Neural progenitor cell (in vitro differentiated cells): ENCODE measurements around the gene DOCK10. TPM values are rescaled to one million over a fixed set of nuclear protein-coding genes. Genes with fewer than 3 reads are reported as not detected.
A peak's percentile ranks its signal among the peaks of the same experiment; 100 is the strongest.

Experiments used
- DNase-seq: peaks from one replicate; pipeline ENCODE4 v3.0.0-alpha.2; 2016; ENCODE audit warnings: low spot score
- H2AFZ ChIP-seq: fragments of 200-600 bp; sonication (generic); replicated peaks from 2 replicates; pipeline ENCODE4 v1.6.1; 2016; ENCODE audit warnings: antibody characterized with exemption
- H3F3A ChIP-seq: fragments of 200-600 bp; sonication (generic); 2 replicates; pipeline ENCODE4 v1.6.1; 2016; ENCODE audit warnings: antibody characterized with exemption, low read depth
- H3K27ac ChIP-seq: fragments of 200-600 bp; sonication (generic); 2 replicates; pipeline ENCODE4 v1.5.1; 2016; ENCODE audit warnings: mild to moderate bottlenecking
- H3K27me3 ChIP-seq: fragments of 200-600 bp; sonication (generic); 2 replicates; pipeline ENCODE4 v1.6.1; 2016; ENCODE audit warnings: mild to moderate bottlenecking, moderate library complexity
- H3K36me3 ChIP-seq: fragments of 200-600 bp; sonication (generic); 2 replicates; pipeline ENCODE4 v1.5.1; 2016
- H3K4me1 ChIP-seq: fragments of 200-600 bp; sonication (generic); 2 replicates; pipeline ENCODE4 v1.6.1; 2016; ENCODE audit warnings: mixed run types
- H3K4me2 ChIP-seq: fragments of 200-600 bp; sonication (generic); 2 replicates; pipeline ENCODE4 v1.6.1; 2016
- H3K4me3 ChIP-seq: fragments of 200-600 bp; sonication (generic); 2 replicates; pipeline ENCODE4 v1.5.1; 2016
- H3K79me2 ChIP-seq: fragments of 200-600 bp; sonication (generic); 2 replicates; pipeline ENCODE4 v1.6.1; 2016; ENCODE audit warnings: low read depth
- H3K9ac ChIP-seq: fragments of 200-600 bp; sonication (generic); 2 replicates; pipeline ENCODE4 v1.6.1; 2016
- H3K9me3 ChIP-seq: fragments of 200-600 bp; sonication (generic); 2 replicates; pipeline ENCODE4 v1.5.1; 2016; ENCODE audit warnings: low read depth
- H4K20me1 ChIP-seq: fragments of 200-600 bp; sonication (generic); 2 replicates; pipeline ENCODE4 v1.6.1; 2016; ENCODE audit warnings: low read depth
- H3K27ac Mint-ChIP-seq: 3 replicates; pipeline ENCODE4 v1.8.0; 2021; ENCODE audit warnings: mixed read lengths
- H3K27me3 Mint-ChIP-seq: 2 replicates; pipeline ENCODE4 v1.8.0; 2022; ENCODE audit warnings: low read depth, mild to moderate bottlenecking, inconsistent platforms, moderate library complexity, mixed read lengths; ENCODE audit not compliant: insufficient read depth
- H3K36me3 Mint-ChIP-seq: 3 replicates; pipeline ENCODE4 v1.8.0; 2021; ENCODE audit warnings: mixed read lengths
- H3K4me1 Mint-ChIP-seq: 3 replicates; pipeline ENCODE4 v1.8.0; 2021; ENCODE audit warnings: mixed read lengths
- H3K4me3 Mint-ChIP-seq: 3 replicates; pipeline ENCODE4 v1.8.0; 2021; ENCODE audit warnings: mild to moderate bottlenecking, moderate library complexity, mixed read lengths
- H3K9me3 Mint-ChIP-seq: 3 replicates; pipeline ENCODE4 v1.8.0; 2020; ENCODE audit warnings: mixed read lengths
- EZH2 ChIP-seq: fragments of 200-600 bp; sonication (generic); IDR thresholded peaks from 2 replicates; pipeline ENCODE4 v1.6.1; 2017; ENCODE audit warnings: antibody characterized with exemption, mild to moderate bottlenecking, moderate library complexity
- EZH2phosphoT487 ChIP-seq: fragments of 200-600 bp; sonication (generic); IDR thresholded peaks from 2 replicates; pipeline ENCODE4 v1.6.1; 2017; ENCODE audit warnings: antibody characterized with exemption
- total RNA-seq: library from RNA; depleted of rRNA; stranded (reverse); fragments of >200 nt; gene quantifications from 2 replicates; pipeline ENCODE4 v1.2.3, GENCODE V29; 2015; ENCODE audit warnings: low replicate concordance
- TF ChIP-seq, protein P1 (sequence below): fragments of 200-600 bp; sonication (generic); IDR thresholded peaks from 2 replicates; pipeline ENCODE4 v1.5.1; 2017; ENCODE audit warnings: antibody characterized with exemption, mild to moderate bottlenecking

The DOCK10 gene
- total RNA-seq, 1 donor from 2014 or later: 1.1 TPM

- H3K4me3 ChIP-seq: no peak overlapping the region
- no peak overlapping the region for H3K4me3 Mint-ChIP-seq
- no peak for TF ChIP-seq EZH2phosphoT487
- TF ChIP-seq, protein P1, sequence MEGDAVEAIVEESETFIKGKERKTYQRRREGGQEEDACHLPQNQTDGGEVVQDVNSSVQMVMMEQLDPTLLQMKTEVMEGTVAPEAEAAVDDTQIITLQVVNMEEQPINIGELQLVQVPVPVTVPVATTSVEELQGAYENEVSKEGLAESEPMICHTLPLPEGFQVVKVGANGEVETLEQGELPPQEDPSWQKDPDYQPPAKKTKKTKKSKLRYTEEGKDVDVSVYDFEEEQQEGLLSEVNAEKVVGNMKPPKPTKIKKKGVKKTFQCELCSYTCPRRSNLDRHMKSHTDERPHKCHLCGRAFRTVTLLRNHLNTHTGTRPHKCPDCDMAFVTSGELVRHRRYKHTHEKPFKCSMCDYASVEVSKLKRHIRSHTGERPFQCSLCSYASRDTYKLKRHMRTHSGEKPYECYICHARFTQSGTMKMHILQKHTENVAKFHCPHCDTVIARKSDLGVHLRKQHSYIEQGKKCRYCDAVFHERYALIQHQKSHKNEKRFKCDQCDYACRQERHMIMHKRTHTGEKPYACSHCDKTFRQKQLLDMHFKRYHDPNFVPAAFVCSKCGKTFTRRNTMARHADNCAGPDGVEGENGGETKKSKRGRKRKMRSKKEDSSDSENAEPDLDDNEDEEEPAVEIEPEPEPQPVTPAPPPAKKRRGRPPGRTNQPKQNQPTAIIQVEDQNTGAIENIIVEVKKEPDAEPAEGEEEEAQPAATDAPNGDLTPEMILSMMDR: no peak
- no peak for TF ChIP-seq EZH2
- no peaks in the 10 kb centered on the region for H3K27me3 Mint-ChIP-seq
- H3K4me1 Mint-ChIP-seq: no peaks in the 10 kb centered on the region
- DNase-seq: peak; percentile 5
- H3K79me2 ChIP-seq: no peaks in the 10 kb centered on the region
- H3K4me2 ChIP-seq: no peak overlapping the region
- H3K36me3 ChIP-seq: no peaks in the 10 kb centered on the region
- H2AFZ ChIP-seq: peak overlapping the region; percentile 60
- no peaks in the 10 kb centered on the region for H3K9me3 ChIP-seq
- no peaks in the 10 kb centered on the region for H3K9me3 Mint-ChIP-seq
- H3K9ac ChIP-seq: no peak overlapping the region
- H3F3A ChIP-seq: no peaks in the 10 kb centered on the region
- no peaks in the 10 kb centered on the region for H3K27me3 ChIP-seq
- no peak overlapping the region for H3K27ac ChIP-seq
- no peak overlapping the region for H3K27ac Mint-ChIP-seq
- peaks cover 9% of the 10 kb centered on the region for H3K4me1 ChIP-seq
- H4K20me1 ChIP-seq: no peaks in the 10 kb centered on the region
- H3K36me3 Mint-ChIP-seq: peaks cover 3% of the 10 kb centered on the region
Observed at GRCh38 chr2:224892574-224893204, 149.6 kb downstream of the DOCK10 start.

GRCh38 chr2:224890372-224890771, 151.9 kb downstream of the DOCK10 start:
- no peaks in the 10 kb centered on the region for H3K4me1 Mint-ChIP-seq

DNA sequence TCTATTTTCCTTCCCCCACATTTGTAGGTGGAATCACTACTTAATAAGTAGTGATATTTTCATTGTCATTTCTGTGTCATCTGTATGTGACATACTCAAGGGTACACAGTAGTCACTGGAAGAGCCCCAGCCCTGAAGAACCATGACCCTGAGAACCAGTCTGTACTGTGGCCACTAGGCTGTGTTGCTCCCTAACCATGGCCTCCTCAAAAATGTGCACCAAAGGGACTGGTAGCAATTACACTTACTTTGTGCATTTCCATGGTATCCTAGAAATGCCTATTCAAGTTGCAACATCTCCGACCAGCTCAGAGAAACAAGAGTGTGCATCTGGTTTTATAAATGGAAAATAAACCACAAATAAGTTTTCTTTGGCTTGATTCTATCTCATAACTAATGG, 155.1 kb downstream of the DOCK10 start:
- Mint-ChIP-seq H3K36me3 (no peaks in the 10 kb centered on the region), H3K9me3 (no peaks in the 10 kb centered on the region), H3K4me3 (no peak overlapping the region), H3K27ac (no peak overlapping the region), H3K27me3 (peaks cover 2% of the 10 kb centered on the region), H3K4me1 (no peaks in the 10 kb centered on the region)
- no peak overlapping the region for H3K27ac ChIP-seq
- no peaks in the 10 kb centered on the region for H3K27me3 ChIP-seq
- no peak overlapping the region for H2AFZ ChIP-seq
- H3K9ac ChIP-seq: no peak overlapping the region
- H3K9me3 ChIP-seq: no peaks in the 10 kb centered on the region
- H3K79me2 ChIP-seq: no peaks in the 10 kb centered on the region
- DNase-seq: no peak
- H3K4me3 ChIP-seq: no peak overlapping the region
- H3K4me2 ChIP-seq: no peak overlapping the region
- H3K4me1 ChIP-seq: no peaks in the 10 kb centered on the region
- no peaks in the 10 kb centered on the region for H3K36me3 ChIP-seq
- no peaks in the 10 kb centered on the region for H3F3A ChIP-seq
- TF ChIP-seq EZH2 (no peak), EZH2phosphoT487 (no peak)
- H4K20me1 ChIP-seq: no peaks in the 10 kb centered on the region

More at GRCh38 chr2:224890372-224890771, 151.9 kb downstream of the DOCK10 start:
- H3K4me1 ChIP-seq: peaks cover 9% of the 10 kb centered on the region
- Mint-ChIP-seq H3K27ac (no peak overlapping the region), H3K27me3 (no peaks in the 10 kb centered on the region), H3K9me3 (no peaks in the 10 kb centered on the region), H3K36me3 (peaks cover 3% of the 10 kb centered on the region), H3K4me3 (no peak overlapping the region)
- no peak overlapping the region for H3K4me2 ChIP-seq
- H3F3A ChIP-seq: no peaks in the 10 kb centered on the region
- no peaks in the 10 kb centered on the region for H3K27me3 ChIP-seq
- H4K20me1 ChIP-seq: no peaks in the 10 kb centered on the region
- DNase-seq: no peak
- no peaks in the 10 kb centered on the region for H3K9me3 ChIP-seq
- H3K36me3 ChIP-seq: no peaks in the 10 kb centered on the region
- TF ChIP-seq, protein P1: no peak
- no peak for TF ChIP-seq EZH2
- no peak for TF ChIP-seq EZH2phosphoT487
- H3K9ac ChIP-seq: no peak overlapping the region
- H3K79me2 ChIP-seq: no peaks in the 10 kb centered on the region
- H3K27ac ChIP-seq: no peak overlapping the region
- H3K4me3 ChIP-seq: no peak overlapping the region
- no peak overlapping the region for H2AFZ ChIP-seq

DNA sequence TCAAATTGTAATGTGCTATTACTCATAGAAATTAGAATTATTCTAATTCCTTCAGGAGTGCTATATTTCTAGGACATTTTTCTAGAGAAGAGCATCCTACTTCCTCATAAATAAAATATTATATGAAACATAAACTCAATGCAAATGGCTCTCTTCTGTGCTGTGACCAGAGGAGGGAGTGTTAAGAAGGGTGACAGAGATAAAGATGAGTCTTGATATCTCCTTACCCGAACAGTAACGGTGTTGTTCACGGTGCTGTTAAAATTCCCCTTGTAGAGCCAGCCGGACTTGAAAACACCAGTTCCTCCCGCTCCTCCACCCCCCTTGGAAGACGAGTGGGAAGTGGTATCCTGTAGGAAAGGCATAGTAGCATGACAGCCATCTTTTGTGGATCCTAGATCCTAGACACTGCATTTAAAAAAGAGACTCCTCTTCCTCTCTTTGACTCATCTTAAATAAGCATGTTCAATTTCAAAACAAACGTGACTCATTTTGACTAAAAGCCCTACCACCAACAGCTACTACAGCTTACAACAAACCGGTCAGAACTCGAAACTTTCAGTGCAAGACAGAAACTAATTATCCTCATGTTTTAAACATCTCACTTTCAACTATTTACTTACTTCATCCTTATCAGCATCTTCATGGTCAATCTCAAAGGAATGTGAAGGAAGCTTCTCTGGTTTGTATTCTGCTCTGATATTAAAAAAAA, 156.3 kb downstream of the DOCK10 start:
- Histone ChIP-seq H3K27me3 (no peaks in the 10 kb centered on the region), H3K27ac (no peak overlapping the region), H3K9ac (no peak overlapping the region), H4K20me1 (no peaks in the 10 kb centered on the region), H2AFZ (no peak overlapping the region), H3F3A (no peaks in the 10 kb centered on the region), H3K36me3 (no peaks in the 10 kb centered on the region), H3K9me3 (no peaks in the 10 kb centered on the region), H3K4me3 (no peak overlapping the region), H3K4me2 (no peak overlapping the region), H3K79me2 (no peaks in the 10 kb centered on the region), H3K4me1 (no peaks in the 10 kb centered on the region)
- H3K4me1 Mint-ChIP-seq: no peaks in the 10 kb centered on the region
- H3K27ac Mint-ChIP-seq: no peak overlapping the region
- H3K4me3 Mint-ChIP-seq: no peak overlapping the region
- no peaks in the 10 kb centered on the region for H3K36me3 Mint-ChIP-seq
- H3K27me3 Mint-ChIP-seq: peaks cover 2% of the 10 kb centered on the region
- no peak for TF ChIP-seq EZH2
- no peak for TF ChIP-seq EZH2phosphoT487
- TF ChIP-seq, protein P1: no peak
- DNase-seq: no peak
- H3K9me3 Mint-ChIP-seq: no peaks in the 10 kb centered on the region
